Fibroblast of the aortic adventitia (primary cell): ENCODE results near the gene SMO. TPM values are rescaled to one million over a fixed set of nuclear protein-coding genes. Genes with fewer than 3 reads are reported as not detected.
"Not testable (repeated sequence)": the region's sequence is repeated elsewhere in the genome, so short reads cannot be mapped to it uniquely, and the experiment has no call there.

Experiments used
- DNase-seq: peaks from one replicate; pipeline ENCODE4 v3.0.0-alpha.2; 2010; ENCODE audit warnings: low read depth
- H3K4me3 ChIP-seq: 2 replicates; pipeline ENCODE4 v1.5.1; 2011; ENCODE audit warnings: low read depth, mild to moderate bottlenecking, control low read depth, low read length, moderate library complexity
- total RNA-seq: library from RNA; depleted of rRNA; stranded (reverse); fragments of >200 nt; gene quantifications from 2 replicates; pipeline ENCODE4 v1.2.3, GENCODE V29; 2012; ENCODE audit warnings: low replicate concordance
- TF ChIP-seq, protein P1 (sequence below): IDR thresholded peaks from 2 replicates; pipeline ENCODE4 v1.5.1; 2011; ENCODE audit warnings: mild to moderate bottlenecking, low read length, control low read depth, inconsistent platforms; ENCODE audit not compliant: insufficient read depth

Gene SMO
- total RNA-seq, 1 donor = 4.2 TPM

DNA sequence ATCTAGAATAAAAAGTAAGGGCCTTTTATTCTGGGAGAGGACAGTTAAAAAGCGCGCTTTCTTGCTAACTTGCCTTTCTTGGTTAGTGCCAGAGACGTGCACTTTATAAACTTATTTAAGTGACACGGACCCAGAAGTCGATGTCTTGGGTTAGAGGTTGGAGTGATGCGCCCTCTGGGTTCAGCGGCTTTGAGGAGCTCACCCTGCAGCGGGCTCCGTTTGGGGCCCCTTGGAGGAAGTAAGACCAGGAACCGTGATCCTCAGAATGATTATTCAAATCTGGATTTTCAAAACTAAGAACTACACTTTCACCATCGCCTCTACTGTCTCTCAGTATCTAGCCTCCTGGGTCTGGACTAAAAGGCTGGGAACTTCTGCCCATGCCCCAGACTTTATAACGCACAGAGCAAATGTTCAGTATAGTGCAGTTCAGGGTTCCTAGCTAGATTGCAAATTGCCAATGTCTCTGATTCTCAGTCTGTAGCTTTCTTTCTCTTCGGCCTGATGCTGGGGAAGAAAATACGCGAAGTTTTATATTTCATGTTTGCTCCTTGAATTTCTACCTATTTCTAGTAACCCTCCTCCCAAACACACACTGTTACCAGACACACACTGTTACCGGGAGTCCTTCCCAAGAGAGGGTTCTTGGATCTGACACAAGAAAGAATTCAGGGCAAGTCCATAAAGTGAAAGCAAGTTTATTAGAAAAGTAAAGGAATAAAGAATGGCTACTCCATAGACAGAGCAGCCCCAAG, 18.6 kb upstream of the SMO start:
- TF ChIP-seq, protein P1, sequence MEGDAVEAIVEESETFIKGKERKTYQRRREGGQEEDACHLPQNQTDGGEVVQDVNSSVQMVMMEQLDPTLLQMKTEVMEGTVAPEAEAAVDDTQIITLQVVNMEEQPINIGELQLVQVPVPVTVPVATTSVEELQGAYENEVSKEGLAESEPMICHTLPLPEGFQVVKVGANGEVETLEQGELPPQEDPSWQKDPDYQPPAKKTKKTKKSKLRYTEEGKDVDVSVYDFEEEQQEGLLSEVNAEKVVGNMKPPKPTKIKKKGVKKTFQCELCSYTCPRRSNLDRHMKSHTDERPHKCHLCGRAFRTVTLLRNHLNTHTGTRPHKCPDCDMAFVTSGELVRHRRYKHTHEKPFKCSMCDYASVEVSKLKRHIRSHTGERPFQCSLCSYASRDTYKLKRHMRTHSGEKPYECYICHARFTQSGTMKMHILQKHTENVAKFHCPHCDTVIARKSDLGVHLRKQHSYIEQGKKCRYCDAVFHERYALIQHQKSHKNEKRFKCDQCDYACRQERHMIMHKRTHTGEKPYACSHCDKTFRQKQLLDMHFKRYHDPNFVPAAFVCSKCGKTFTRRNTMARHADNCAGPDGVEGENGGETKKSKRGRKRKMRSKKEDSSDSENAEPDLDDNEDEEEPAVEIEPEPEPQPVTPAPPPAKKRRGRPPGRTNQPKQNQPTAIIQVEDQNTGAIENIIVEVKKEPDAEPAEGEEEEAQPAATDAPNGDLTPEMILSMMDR = no peak
- peak overlapping the region; percentile 55 for H3K4me3 ChIP-seq
- DNase-seq = no peak

DNA sequence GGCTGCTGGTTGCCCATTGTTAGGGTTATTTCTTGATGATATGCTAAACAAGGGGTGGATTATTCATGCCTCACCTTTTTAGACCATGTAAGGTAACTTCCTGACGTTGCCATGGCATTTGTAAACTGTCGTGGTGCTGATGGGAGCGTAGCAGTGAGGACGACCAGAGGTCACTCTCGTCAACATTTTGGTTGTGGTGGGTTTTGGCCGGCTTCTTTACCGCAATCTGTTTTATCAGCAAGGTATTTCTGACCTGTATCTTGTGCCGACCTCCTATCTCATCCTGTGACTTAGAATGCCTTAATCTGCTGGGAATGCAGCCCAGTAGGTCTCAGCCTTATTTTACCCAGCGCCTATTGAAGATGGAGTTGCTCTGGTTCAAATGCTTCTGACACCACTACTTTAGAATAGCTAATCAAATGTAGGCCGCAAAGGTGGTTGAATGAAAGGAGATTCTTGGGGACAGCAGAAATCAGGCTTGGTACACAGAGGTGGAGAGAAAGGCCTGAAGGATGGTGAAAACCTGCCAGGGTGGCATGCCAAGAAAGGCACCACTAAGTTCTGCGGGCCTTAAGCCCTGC, 17.9 kb upstream of the SMO start:
- DNase-seq = no peak
- H3K4me3 ChIP-seq = no peak overlapping the region
- TF ChIP-seq, protein P1 = no peak

DNA sequence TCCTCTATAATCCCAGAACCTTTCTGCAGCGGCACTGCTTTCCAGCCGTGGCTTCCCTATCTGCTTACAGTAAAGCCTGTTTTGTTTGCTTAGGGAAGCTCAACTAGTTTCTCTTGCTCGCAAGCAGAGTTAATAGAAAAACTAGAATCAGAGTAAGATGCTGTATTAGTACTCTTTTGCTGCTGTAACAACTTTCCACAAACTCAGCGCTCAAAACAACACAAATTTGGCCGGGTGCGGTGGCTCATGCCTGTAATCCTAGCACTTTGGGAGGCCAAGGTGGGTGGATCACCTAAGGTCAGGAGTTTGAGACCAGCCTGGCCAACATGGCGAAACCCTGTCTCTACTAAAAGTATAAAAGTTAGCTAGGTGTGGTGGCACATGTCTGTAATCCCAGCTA, 14.6 kb upstream of the SMO start:
- H3K4me3 ChIP-seq, DNase-seq: not testable (repeated sequence)

DNA sequence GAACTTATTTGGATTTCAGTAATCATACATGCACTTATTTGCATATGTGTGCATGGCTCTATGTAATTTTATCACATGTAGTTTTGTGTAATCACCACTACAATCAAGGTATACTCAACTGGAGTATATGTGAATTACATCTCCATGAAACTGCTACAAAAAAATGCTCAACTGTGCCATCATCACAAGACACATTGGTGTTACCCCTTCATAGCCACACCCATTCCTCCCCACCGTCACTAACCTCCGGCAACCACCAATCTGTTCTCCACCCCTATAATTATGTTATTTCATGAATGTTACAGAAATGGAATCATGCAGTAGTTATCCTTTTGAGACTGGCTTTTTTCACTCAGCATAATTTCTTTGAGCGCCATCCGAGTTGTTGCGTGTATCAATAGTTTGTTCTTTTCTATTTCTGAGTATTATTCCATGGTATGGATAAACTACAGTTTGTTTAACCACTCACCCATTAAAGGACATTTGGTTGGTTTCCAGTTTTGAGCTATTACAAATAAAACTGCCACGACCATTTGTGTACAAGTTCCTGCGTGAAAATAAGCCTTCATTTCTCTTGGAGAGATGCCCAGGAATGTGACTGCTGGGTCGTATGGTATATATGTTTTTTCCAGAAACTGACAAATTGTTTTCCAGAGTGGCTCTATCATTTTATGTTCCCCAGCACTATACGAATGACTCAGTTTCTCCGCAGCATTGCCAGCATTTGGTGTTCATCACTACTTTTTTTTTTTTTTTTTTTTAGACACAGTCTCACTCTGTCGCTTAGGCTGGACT, 11.3 kb upstream of the SMO start:
- no peak for DNase-seq
- H3K4me3 ChIP-seq = no peak overlapping the region

DNA sequence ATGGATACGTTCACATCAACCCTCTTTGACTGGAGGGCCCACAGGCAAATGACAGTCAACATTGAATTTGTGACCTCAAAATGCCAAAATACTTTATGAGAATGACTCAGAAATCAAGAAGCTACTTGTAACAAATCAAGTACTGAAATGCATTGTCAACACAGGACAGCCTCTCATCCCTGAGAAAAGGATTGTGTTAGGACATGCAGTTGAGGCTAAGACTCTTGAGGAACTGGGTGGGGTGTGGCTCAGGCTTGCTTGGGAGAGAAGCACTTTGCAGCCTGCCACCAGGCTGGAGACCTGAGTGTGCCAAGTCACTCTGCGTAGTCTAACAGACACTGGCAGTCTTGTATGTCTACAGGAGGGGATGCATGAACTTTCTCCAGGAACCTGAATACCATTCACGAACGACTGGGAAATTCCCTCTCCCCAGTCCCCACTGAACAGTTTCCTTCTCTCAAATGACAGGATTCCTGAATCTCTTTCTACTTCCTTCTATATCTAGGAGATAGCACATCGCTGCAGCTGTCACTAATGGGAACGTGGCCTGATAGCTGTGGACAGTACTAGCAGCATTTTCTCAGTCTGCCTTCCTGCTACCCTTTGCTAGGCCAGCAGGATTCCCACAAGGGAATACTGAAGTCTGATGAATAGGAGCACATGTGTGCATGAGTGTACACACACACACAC, 3.3 kb upstream of the SMO start:
- TF ChIP-seq, protein P1 = no peak
- no peak for DNase-seq
- H3K4me3 ChIP-seq = no peak overlapping the region

More for the DNA sequence above, 11.3 kb upstream of the SMO start:
- TF ChIP-seq, protein P1 = no peak

DNA sequence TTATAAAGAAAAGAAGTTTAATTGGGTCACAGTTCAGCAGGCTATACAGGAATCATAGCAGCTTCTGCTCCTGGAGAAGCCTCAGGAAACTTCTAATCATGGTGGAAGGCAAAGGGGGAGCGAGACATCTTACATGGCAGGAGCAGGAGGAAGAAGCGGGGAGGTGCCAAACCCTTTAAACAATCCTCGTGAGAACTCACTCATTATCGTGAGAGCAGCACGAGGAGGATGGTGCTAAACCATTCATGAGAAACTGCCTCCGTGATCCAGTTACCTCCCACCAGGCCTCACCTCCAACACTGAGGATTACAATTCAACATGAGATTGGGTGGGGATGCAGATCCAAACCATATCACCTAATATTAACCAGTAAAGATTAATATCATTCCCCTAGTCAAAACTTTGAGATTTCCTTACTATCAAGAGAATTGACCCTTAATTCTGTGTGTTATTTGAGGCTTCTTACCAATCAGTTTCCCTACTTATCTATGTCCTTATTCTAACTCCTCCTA, 1.6 kb upstream of the SMO start:
- TF ChIP-seq, protein P1 = no peak
- H3K4me3 ChIP-seq = no peak overlapping the region
- DNase-seq = no peak
